ENCODE results near the gene PLG. TPM values are rescaled to one million over a fixed set of nuclear protein-coding genes. Genes with fewer than 3 reads are reported as not detected.
"Not testable (repeated sequence)": the region's sequence is repeated elsewhere in the genome, so short reads cannot be mapped to it uniquely, and the experiment has no call there.

The PLG gene
- total RNA-seq, 4 donors from 2014 or later = 5.1 TPM; not detected in 3

DNA sequence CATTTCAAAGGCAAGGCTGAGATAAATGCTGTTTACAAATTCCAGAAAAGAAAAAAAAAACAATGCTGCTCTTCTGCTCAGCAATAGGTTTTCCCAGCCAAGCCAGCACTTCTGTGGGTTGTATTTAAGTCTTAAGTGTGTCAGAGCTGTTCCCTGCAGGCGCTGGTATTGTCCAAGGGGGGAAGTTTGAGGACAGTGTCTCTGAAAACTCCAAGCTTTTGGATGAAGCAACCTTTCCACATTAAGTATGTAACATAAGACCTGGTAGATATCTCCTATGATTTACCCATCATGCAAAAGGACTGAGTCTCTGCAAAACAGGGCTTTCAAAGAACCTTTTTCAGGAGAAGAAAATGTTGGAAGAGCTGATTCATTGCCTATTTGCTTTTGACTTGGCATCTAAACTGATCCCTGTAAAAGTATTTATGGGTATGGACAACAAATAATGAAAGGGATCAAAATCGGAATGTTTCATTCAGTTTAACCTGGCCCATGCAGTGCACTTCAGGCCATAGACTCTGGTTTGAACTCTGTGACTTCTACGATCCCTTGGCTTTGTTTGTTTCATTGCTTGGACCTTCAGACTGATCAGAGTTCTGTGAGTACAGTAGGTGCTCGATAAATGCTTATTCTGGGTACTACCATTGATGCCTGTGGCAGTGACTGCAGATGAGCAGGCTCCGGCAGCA is 16.1 kb upstream of the PLG start:
- TF ChIP-seq EP300 (IDR thresholded peaks at IDR 0.05) = no peak
- TF ChIP-seq, protein P1, sequence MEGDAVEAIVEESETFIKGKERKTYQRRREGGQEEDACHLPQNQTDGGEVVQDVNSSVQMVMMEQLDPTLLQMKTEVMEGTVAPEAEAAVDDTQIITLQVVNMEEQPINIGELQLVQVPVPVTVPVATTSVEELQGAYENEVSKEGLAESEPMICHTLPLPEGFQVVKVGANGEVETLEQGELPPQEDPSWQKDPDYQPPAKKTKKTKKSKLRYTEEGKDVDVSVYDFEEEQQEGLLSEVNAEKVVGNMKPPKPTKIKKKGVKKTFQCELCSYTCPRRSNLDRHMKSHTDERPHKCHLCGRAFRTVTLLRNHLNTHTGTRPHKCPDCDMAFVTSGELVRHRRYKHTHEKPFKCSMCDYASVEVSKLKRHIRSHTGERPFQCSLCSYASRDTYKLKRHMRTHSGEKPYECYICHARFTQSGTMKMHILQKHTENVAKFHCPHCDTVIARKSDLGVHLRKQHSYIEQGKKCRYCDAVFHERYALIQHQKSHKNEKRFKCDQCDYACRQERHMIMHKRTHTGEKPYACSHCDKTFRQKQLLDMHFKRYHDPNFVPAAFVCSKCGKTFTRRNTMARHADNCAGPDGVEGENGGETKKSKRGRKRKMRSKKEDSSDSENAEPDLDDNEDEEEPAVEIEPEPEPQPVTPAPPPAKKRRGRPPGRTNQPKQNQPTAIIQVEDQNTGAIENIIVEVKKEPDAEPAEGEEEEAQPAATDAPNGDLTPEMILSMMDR (IDR thresholded peaks at IDR 0.05) = no peak
- TF ChIP-seq POLR2AphosphoS5 (IDR thresholded peaks at IDR 0.05) = no peak
- no peak for TF ChIP-seq POLR2A (IDR thresholded peaks at IDR 0.05)
- Histone ChIP-seq H3K27ac (no peak overlapping the region), H3K4me1 (no peaks in the 10 kb centered on the region), H3K36me3 (no peaks in the 10 kb centered on the region), H3K27me3 (no peaks in the 10 kb centered on the region), H3K4me3 (no peak overlapping the region), H3K9me3 (no peaks in the 10 kb centered on the region)
- DNase-seq (ENCODE audit: low spot score in 2 of 2) = no peak
- 79% methylated on average over 5 of the region's 5 CpGs for WGBS

DNA sequence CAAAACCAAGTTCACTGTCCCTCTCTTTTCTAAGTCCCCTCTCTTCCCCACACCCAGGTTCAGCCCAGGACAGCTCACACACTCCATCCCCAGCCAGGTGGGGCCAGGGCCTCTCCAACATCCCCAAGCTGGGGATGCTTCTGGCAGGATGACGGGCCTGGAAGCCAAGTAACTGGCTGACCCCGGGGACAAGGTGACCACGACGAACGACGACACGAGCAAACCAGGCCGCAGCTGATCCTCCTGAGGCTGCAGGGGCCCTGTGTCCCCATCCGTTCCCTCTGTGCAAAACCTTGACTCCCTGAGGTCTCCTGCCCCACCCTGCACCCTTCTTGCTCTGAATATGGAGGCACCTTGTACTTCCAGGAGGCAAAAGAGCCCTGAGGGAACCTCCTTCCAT is 11.6 kb upstream of the PLG start:
- 88% methylated on average over 9 of the region's 9 CpGs for WGBS
- TF ChIP-seq POLR2A (IDR thresholded peaks at IDR 0.05) = no peak
- TF ChIP-seq, protein P1 (IDR thresholded peaks at IDR 0.05) = no peak
- no peak for TF ChIP-seq EP300 (IDR thresholded peaks at IDR 0.05)
- no peak for TF ChIP-seq POLR2AphosphoS5 (IDR thresholded peaks at IDR 0.05)
- no peaks in the 10 kb centered on the region for H3K4me1 ChIP-seq
- H3K27ac ChIP-seq = no peak overlapping the region
- no peaks in the 10 kb centered on the region for H3K9me3 ChIP-seq
- DNase-seq (ENCODE audit: low spot score in 2 of 2) = no peak
- no peak overlapping the region for H3K4me3 ChIP-seq
- no peaks in the 10 kb centered on the region for H3K36me3 ChIP-seq
- H3K27me3 ChIP-seq = no peaks in the 10 kb centered on the region

DNA sequence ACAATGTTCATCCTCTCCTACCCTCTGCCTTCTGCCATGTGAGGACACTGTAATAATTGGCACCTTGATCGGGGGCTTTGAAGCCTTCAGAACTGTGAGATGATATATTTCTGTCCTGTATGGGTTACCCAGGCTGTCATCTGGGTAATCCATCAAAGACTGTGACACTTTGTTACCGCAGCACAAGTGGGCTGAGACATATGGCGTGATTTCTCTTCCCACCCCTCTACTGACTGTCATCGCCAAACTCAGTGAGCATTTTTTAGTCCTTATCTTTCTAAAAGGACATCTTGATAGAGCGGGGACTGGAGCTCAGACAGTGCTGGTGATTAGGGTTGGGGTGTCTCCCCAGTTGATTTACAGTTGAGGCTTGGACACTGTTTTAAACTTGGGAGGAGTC is 10.4 kb upstream of the PLG start:
- WGBS = 82% methylated on average over 5 of the region's 5 CpGs
- Histone ChIP-seq H3K9me3 (no peaks in the 10 kb centered on the region), H3K4me1 (no peaks in the 10 kb centered on the region), H3K27me3 (no peaks in the 10 kb centered on the region), H3K4me3 (no peak overlapping the region), H3K36me3 (no peaks in the 10 kb centered on the region), H3K27ac (no peak overlapping the region)
- TF ChIP-seq EP300 (IDR thresholded peaks at IDR 0.05) = no peak
- no peak for TF ChIP-seq POLR2AphosphoS5 (IDR thresholded peaks at IDR 0.05)
- TF ChIP-seq, protein P1 (IDR thresholded peaks at IDR 0.05) = no peak
- TF ChIP-seq POLR2A (IDR thresholded peaks at IDR 0.05) = no peak
- no peak for DNase-seq (ENCODE audit: low spot score in 2 of 2)

DNA sequence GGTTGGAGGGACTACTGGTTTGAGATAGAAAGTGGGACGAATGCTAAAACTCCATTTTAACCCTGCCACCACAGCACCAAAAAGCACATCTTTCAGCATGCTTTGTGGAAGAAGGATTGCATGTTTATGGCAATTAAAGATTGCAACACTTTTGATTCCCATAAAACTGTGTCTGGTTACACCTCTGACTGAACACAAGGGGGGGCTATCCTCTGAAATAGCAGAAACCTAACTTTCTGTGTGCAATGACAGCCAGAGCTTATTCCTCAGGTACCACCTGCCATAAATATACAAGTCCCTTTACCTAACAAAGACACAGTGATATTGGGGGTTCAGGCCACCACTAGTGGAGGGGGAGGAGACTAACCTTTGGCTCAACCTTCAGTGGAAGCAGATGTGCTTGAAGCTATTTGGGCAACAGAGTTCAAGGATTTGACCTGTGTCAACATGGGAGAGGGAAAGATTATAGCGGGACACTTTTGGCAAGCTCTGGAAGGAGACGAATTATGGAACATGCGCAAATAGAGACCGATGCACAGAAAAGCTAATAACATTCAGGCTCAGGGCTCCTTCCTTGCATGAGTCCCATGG is 9.6 kb upstream of the PLG start:
- Histone ChIP-seq H3K27ac (no peak overlapping the region), H3K4me1 (no peaks in the 10 kb centered on the region), H3K36me3 (no peaks in the 10 kb centered on the region), H3K4me3 (no peak overlapping the region), H3K27me3 (no peaks in the 10 kb centered on the region), H3K9me3 (no peaks in the 10 kb centered on the region)
- DNase-seq (ENCODE audit: low spot score in 2 of 2) = no peak
- WGBS = 90% methylated on average over 5 of the region's 5 CpGs
- no peak for TF ChIP-seq POLR2A (IDR thresholded peaks at IDR 0.05)
- TF ChIP-seq POLR2AphosphoS5 (IDR thresholded peaks at IDR 0.05) = no peak
- TF ChIP-seq, protein P1 (IDR thresholded peaks at IDR 0.05) = no peak
- no peak for TF ChIP-seq EP300 (IDR thresholded peaks at IDR 0.05)

DNA sequence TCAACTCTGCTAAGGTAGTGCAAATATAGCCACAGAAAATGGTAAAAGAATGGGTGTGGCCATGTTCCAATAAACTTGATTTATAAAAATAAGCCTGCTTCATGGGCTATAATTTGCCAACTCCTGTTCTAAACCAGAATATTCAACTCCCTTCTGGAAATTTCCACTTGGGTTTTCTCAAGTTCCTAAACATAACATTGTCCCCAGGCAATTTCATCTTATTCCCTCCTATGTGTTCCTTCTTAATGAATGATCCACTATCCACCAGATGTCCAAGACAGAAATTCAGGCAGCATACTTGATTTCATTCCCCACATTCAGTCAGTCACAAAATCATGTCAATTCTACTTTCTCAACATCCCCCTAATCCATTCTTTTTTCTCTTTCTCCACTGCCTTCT is 7.0 kb upstream of the PLG start:
- H3K36me3 ChIP-seq; H3K4me3 ChIP-seq; H3K4me1 ChIP-seq; DNase-seq (ENCODE audit: low spot score in 2 of 2); H3K27me3 ChIP-seq; H3K27ac ChIP-seq; H3K9me3 ChIP-seq: not testable (repeated sequence)

DNA sequence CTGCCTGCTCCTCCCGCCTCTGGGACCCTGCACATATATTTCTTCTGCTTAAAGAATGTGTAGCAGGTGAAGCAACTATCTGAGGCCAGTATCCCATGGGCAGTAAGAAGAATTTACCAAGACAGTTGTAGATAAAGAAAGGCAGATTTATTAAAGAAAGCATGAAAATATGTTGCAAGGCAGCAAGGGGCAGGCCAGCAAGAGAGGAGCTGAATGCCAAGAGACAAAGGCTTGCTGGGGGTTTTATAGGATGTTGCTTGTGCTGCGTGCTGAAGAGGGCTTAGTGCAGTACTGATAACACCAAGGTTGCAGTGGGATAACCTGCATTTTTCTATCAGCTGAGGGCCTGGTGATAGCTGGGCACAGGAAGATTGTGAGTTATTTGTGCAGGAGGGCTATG is 6.4 kb upstream of the PLG start:
- 72% methylated on average over 2 of the region's 2 CpGs for WGBS
- H3K27me3 ChIP-seq, H3K27ac ChIP-seq: not testable (repeated sequence)

DNA sequence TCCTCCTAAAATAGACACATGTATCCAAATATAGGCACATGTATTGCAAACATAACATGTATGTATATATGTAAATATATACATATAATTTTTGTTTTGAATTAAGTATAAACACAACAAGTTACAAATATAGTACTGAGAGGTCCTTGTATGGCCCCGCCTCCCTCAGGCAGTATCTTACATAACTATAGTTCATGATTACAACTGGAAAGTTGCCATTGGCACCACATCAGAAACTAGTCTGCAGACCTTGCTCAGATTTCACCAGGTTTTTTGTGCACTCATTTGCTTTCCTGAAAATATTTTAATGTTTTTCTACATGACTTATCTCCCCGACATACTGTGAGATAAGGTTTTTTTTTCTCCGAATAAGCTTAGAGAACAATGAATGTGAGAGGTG is 5.2 kb upstream of the PLG start:
- H3K27ac ChIP-seq; H3K9me3 ChIP-seq; H3K36me3 ChIP-seq; DNase-seq (ENCODE audit: low spot score in 2 of 2); H3K27me3 ChIP-seq; H3K4me3 ChIP-seq; H3K4me1 ChIP-seq: not testable (repeated sequence)
- whole genome bisulfite sequencing = 60% methylated on average over 3 of the region's 3 CpGs

More for the DNA sequence above, 6.4 kb upstream of the PLG start:
- not testable (repeated sequence) for H3K36me3 ChIP-seq; DNase-seq (ENCODE audit: low spot score in 2 of 2); H3K9me3 ChIP-seq; H3K4me3 ChIP-seq; H3K4me1 ChIP-seq
